ENCODE data around the gene EXT2. TPM values are rescaled to one million over a fixed set of nuclear protein-coding genes. Genes with fewer than 3 reads are reported as not detected.

The EXT2 gene
- total RNA-seq, 1 experiment from 2014 or later, result 42.8 TPM

DNA sequence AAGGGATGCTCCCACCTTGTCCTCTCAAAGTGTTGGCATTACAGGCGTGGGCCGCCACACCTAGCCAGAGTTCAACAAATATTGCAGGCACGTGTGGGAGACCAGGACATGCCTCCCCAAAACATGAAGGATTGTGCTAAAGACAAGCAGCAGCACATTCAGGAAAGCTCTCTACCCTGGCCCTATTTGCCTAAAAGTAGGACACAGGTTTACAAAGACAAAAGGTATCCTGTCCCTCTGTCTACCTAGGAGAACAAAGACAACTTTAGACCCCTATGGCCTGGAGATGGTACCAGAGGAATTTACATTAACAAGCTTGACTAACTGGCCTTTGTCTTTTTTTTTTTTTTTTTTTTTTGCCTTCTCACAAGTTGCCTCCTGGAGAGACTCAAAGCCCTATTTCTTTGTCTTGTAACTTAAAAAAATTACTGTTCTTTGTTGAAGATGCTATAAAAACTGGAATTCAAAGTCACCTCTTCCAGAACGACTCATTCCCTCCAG lies 30.3 kb upstream of the EXT2 start:
- Histone ChIP-seq H3K4me2 (ENCODE audit: low read length) (peak overlapping the region; percentile 91), H3K4me1 (ENCODE audit: control insufficient read depth in 1 of 2, insufficient read depth in 2 of 2, low read length in 2 of 2) (peaks cover 11 to 19% of the 10 kb centered on the region in 2 experiments), H4K20me1 (ENCODE audit: insufficient read depth) (no peaks in the 10 kb centered on the region), H3K27ac (ENCODE audit: low read depth, low read length) (peak overlapping the region; percentile 78; the same call in 1 of the 2 replicates), H2AFZ (ENCODE audit: low read depth, low read length, poor library complexity, severe bottlenecking) (peak overlapping the region; percentile 33), H3K27me3 (ENCODE audit: insufficient read depth, low read length) (no peaks in the 10 kb centered on the region), H3K9ac (ENCODE audit: low read length) (peak overlapping the region; percentile 81), H3K79me2 (ENCODE audit: insufficient read depth, low read length) (no peaks in the 10 kb centered on the region), H3K9me3 (ENCODE audit: control insufficient read depth in 1 of 2, insufficient read depth in 1 of 2, low read depth in 1 of 2, low read length in 2 of 2) (no peaks in the 10 kb centered on the region), H3K4me3 (replicated peaks in 1 of 2; ENCODE audit: low read depth in 1 of 2, low read length in 2 of 2) (peak overlapping the region; percentile 60 to 72), H3K9me2 (ENCODE audit: insufficient read depth) (no peaks in the 10 kb centered on the region), H3K36me3 (ENCODE audit: control insufficient read depth in 1 of 2, insufficient read depth in 2 of 2, low read length in 2 of 2) (no peaks in the 10 kb centered on the region)
- BruUV-seq (replicated peaks), result no TSS peak
- ChIA-PET RAD21 (ENCODE audit: low non-redundant PET in 1 of 2, low total read pairs in 2 of 2, uncharacterized antibody in 2 of 2, unreplicated experiment in 2 of 2) (no interaction called here), CTCF (no interaction called here), POLR2A (no interaction called here)
- DNase-seq (ENCODE audit: low read depth, low spot score), result no peak
- no peak for ATAC-seq
- intact Hi-C loops (cut with micrococcal nuclease), result no loop called here
- no peak for TF ChIP-seq ZNF274 (IDR thresholded peaks at IDR 0.05; ENCODE audit: low read depth, low read length)
- no peak for TF ChIP-seq TCF7L2 (IDR thresholded peaks at IDR 0.05; ENCODE audit: borderline replicate concordance, extremely low read depth, insufficient read depth, insufficient read length)
- TF ChIP-seq, protein P1, sequence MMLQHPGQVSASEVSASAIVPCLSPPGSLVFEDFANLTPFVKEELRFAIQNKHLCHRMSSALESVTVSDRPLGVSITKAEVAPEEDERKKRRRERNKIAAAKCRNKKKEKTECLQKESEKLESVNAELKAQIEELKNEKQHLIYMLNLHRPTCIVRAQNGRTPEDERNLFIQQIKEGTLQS (IDR thresholded peaks at IDR 0.05), result no peak
- no peak for TF ChIP-seq ELF1 (IDR thresholded peaks at IDR 0.05; ENCODE audit: borderline replicate concordance, low read depth)
- TF ChIP-seq ZFX (IDR thresholded peaks at IDR 0.05), result no peak
- TF ChIP-seq POLR2A (IDR thresholded peaks at IDR 0.05; ENCODE audit: borderline replicate concordance, extremely low read depth, insufficient read depth, insufficient read length), result no peak
- TF ChIP-seq, protein P2, sequence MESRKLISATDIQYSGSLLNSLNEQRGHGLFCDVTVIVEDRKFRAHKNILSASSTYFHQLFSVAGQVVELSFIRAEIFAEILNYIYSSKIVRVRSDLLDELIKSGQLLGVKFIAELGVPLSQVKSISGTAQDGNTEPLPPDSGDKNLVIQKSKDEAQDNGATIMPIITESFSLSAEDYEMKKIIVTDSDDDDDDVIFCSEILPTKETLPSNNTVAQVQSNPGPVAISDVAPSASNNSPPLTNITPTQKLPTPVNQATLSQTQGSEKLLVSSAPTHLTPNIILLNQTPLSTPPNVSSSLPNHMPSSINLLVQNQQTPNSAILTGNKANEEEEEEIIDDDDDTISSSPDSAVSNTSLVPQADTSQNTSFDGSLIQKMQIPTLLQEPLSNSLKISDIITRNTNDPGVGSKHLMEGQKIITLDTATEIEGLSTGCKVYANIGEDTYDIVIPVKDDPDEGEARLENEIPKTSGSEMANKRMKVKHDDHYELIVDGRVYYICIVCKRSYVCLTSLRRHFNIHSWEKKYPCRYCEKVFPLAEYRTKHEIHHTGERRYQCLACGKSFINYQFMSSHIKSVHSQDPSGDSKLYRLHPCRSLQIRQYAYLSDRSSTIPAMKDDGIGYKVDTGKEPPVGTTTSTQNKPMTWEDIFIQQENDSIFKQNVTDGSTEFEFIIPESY (IDR thresholded peaks at IDR 0.05; ENCODE audit: extremely low read depth, insufficient replicate concordance, low read length), result no peak
